WI38 (cell line): Measurements from ENCODE around the gene EXD2.
"Not testable (repeated sequence)": the region's sequence is repeated elsewhere in the genome, so short reads cannot be mapped to it uniquely, and the experiment has no call there.

ENCODE experiments used
- H3K4me3 ChIP-seq: 2 replicates; pipeline ENCODE4 v1.5.1; 2011; ENCODE audit warnings: low read depth, mild to moderate bottlenecking, control low read depth, low read length
- CTCF ChIP-seq: IDR thresholded peaks from 2 replicates; pipeline ENCODE4 v1.5.1; 2012; ENCODE audit warnings: low read depth, mild to moderate bottlenecking, control low read depth, low read length

Gene EXD2

DNA sequence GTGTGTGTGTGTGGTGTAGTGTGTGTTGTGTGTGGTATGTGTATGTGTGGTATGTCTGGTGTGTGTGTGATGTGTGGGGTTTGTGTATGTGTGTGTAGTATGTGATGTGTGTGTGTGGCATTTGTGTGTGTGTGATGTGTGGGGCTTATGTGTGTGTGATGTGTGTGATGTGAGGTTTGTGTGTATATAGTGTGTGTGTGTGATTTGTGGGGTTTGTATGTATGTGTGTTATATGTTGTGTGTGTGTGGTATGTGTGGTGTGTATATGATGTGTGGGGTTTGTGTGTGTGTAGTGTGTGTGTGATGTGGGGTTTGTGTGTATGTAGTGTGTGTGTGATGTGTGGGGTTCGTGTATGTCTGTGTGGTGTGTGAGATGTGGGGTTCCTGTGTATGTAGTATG lies 78.1 kb downstream of the EXD2 start:
- TF ChIP-seq CTCF, result no peak

DNA sequence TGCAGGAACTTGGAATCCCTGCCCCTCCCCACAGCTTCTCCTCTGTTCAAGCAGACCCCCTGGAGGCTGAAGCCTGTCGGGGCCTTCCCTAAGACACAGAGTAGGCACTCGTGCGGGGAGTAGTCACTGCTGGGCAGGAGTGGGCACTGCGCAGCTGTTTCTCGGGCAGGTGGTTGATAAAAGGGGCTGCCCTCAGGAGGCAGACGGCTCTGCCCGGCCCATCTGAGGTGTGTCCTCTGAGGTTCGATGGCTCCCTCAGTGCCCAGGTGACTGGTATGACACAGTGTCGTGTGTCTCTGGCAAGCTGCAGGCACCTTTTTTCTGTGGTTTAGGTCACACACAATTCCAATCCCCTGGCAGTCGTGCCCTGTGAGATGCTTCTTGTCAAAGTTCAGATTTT lies 78.8 kb downstream of the EXD2 start:
- H3K4me3 ChIP-seq, result no peak overlapping the region
- no peak for TF ChIP-seq CTCF

More for the DNA sequence above, 78.1 kb downstream of the EXD2 start:
- no peak overlapping the region for H3K4me3 ChIP-seq

GRCh38 chr14:69270795-69271708 lies 79.8 kb downstream of the EXD2 start:
- H3K4me3 ChIP-seq, result no peak overlapping the region
- no peak for TF ChIP-seq CTCF

- no peak overlapping the region for H3K4me3 ChIP-seq
- no peak for TF ChIP-seq CTCF
These were observed 83.0 kb downstream of the EXD2 start for GRCh38 chr14:69274321-69274720.

DNA sequence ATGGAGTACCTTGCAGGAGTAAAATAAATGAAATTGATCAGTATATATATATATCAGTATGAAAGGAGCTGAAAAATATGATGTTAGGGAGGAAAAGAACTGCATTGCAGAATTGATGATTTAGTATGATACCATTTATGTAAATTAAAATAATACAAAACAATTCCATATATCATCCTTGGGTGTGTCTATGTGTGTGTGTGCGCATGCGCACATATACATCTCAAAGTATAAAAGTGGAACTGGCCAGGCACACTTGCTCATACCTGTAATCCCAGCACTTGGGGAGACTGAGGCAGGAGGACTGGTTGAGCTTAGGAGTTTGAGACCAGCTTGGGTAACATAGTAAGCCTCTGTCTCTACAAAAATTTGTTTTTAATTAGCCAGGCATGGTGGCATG lies 84.0 kb downstream of the EXD2 start:
- no peak overlapping the region for H3K4me3 ChIP-seq

GRCh38 chr14:69277356-69277755 lies 86.1 kb downstream of the EXD2 start:
- H3K4me3 ChIP-seq, result not testable (repeated sequence)

More for the DNA sequence above, 84.0 kb downstream of the EXD2 start:
- no peak for TF ChIP-seq CTCF

- no peak overlapping the region for H3K4me3 ChIP-seq
- no peak for TF ChIP-seq CTCF
These were observed 89.5 kb downstream of the EXD2 start for GRCh38 chr14:69280746-69281291.
